HEK293 (cell line): ENCODE measurements around the gene ZFPM1.

Experiments used
- CTCF ChIA-PET: fragments of 350-600 bp; formaldehyde crosslinking; extraction: SDS; loops from one replicate; lab custom pipeline; 2021; ENCODE audit warnings: antibody characterized with exemption; lab: Yijun Ruan, JAX
- POLR2A ChIA-PET: fragments of 300-600 bp; formaldehyde crosslinking; extraction: SDS; loops from one replicate; lab custom pipeline; 2020; ENCODE audit warnings: antibody characterized with exemption, inconsistent platforms; lab: Yijun Ruan, JAX
- H3K27ac ChIP-seq: fragments of 200-500 bp; sonication (Bioruptor generic); 2 replicates; pipeline ENCODE4 v1.5.1; 2014; ENCODE audit warnings: low read depth, low read length, control low read depth, inconsistent platforms; ENCODE audit errors: extremely low read depth
- H3K36me3 ChIP-seq, 2 experiments: fragments of 200-500 bp in 1 of 2; sonication (Bioruptor generic) in 1 of 2; 1 replicate in 1 of 2; 2 replicates in 1 of 2; pipeline ENCODE4 v1.5.1; 2014 to 2017; ENCODE audit warnings: inconsistent platforms in 2 of 2, low read length in 2 of 2; ENCODE audit not compliant: control insufficient read depth in 2 of 2, insufficient read depth in 1 of 2
- H3K4me1 ChIP-seq: fragments of 200-500 bp; sonication (Bioruptor generic); 2 replicates; pipeline ENCODE4 v1.5.1; 2014; ENCODE audit warnings: mild to moderate bottlenecking, low read length, inconsistent platforms; ENCODE audit not compliant: control insufficient read depth, insufficient read depth
- H3K4me3 ChIP-seq: 2 replicates; pipeline ENCODE4 v1.5.1; 2011; ENCODE audit warnings: low read depth, mild to moderate bottlenecking, control low read depth, low read length, moderate library complexity
- H3K9me3 ChIP-seq: fragments of 200-500 bp; sonication (Bioruptor generic); 2 replicates; pipeline ENCODE4 v1.5.1; 2014; ENCODE audit warnings: low read depth, low read length, inconsistent platforms; ENCODE audit not compliant: control insufficient read depth, insufficient read depth
- BCL6B ChIP-seq: fragments of 450-650 bp; formaldehyde crosslinking; IDR thresholded peaks from 2 replicates; pipeline ENCODE4 v1.5.1; 2017; ENCODE audit warnings: missing biosample characterization, missing genetic modification characterization
- GLI2 ChIP-seq: fragments of 450-650 bp; formaldehyde crosslinking; IDR thresholded peaks from 2 replicates; pipeline ENCODE4; 2017; ENCODE audit warnings: missing biosample characterization, missing genetic modification characterization, low read depth, borderline replicate concordance
- SETDB1 ChIP-seq: IDR thresholded peaks from one replicate; pipeline ENCODE4 v1.6.1; 2017; ENCODE audit warnings: mild to moderate bottlenecking, low read length, moderate library complexity, mixed read lengths; ENCODE audit not compliant: insufficient read length
- ZBTB1 ChIP-seq: fragments of 450-650 bp; formaldehyde crosslinking; IDR thresholded peaks from 2 replicates; pipeline ENCODE4 v1.5.1; 2016; ENCODE audit warnings: missing biosample characterization, missing genetic modification characterization
- ZBTB49 ChIP-seq: fragments of 450-650 bp; formaldehyde crosslinking; IDR thresholded peaks from 2 replicates; pipeline ENCODE4 v1.5.1; 2016; ENCODE audit warnings: missing biosample characterization, missing genetic modification characterization, low read depth
- ZBTB7A ChIP-seq: fragments of 450-650 bp; formaldehyde crosslinking; IDR thresholded peaks from 2 replicates; pipeline ENCODE4 v1.5.1; 2016; ENCODE audit warnings: low read depth, missing biosample characterization, missing genetic modification characterization
- ZFHX2 ChIP-seq: fragments of 450-650 bp; formaldehyde crosslinking; conservative IDR thresholded peaks from 2 replicates; pipeline ENCODE4 v1.5.1; 2016; ENCODE audit warnings: missing biosample characterization, missing genetic modification characterization
- ZIC2 ChIP-seq: fragments of 450-650 bp; formaldehyde crosslinking; IDR thresholded peaks from 2 replicates; pipeline ENCODE4 v1.5.1; 2016; ENCODE audit warnings: missing biosample characterization, missing genetic modification characterization
- ZNF169 ChIP-seq: fragments of 450-650 bp; formaldehyde crosslinking; IDR thresholded peaks from 2 replicates; pipeline ENCODE4 v1.5.1; 2016; ENCODE audit warnings: missing biosample characterization, missing genetic modification characterization
- ZNF211 ChIP-seq: fragments of 450-650 bp; formaldehyde crosslinking; IDR thresholded peaks from 2 replicates; pipeline ENCODE4 v1.5.1; 2016; ENCODE audit warnings: low read depth, missing biosample characterization, missing genetic modification characterization
- ZNF223 ChIP-seq: fragments of 450-650 bp; formaldehyde crosslinking; IDR thresholded peaks from 2 replicates; pipeline ENCODE4 v1.5.1; 2016; ENCODE audit warnings: missing biosample characterization, missing genetic modification characterization
- ZNF274 ChIP-seq, 2 experiments: fragments of 200-500 bp in 1 of 2; fragments of 450-650 bp in 1 of 2; sonication (Bioruptor generic) in 1 of 2; formaldehyde crosslinking in 1 of 2; IDR thresholded peaks; 2 replicates each; pipeline versions ENCODE4 v1.5.1 to v1.6.1; 2014 to 2016; ENCODE audit warnings: borderline replicate concordance in 1 of 2, inconsistent platforms in 1 of 2, low read length in 1 of 2, missing biosample characterization in 1 of 2, missing genetic modification characterization in 1 of 2
- ZNF341 ChIP-seq: fragments of 450-650 bp; formaldehyde crosslinking; IDR thresholded peaks from 2 replicates; pipeline ENCODE4; 2016; ENCODE audit warnings: low read depth, missing biosample characterization, missing genetic modification characterization
- ZNF433 ChIP-seq: fragments of 450-650 bp; formaldehyde crosslinking; IDR thresholded peaks from 2 replicates; pipeline ENCODE4 v1.5.1; 2016; ENCODE audit warnings: missing biosample characterization, missing genetic modification characterization, low read depth
- ZNF473 ChIP-seq: fragments of 450-650 bp; formaldehyde crosslinking; IDR thresholded peaks from 2 replicates; pipeline ENCODE4 v1.5.1; 2017; ENCODE audit warnings: missing biosample characterization, missing genetic modification characterization
- ZNF544 ChIP-seq: fragments of 450-650 bp; formaldehyde crosslinking; IDR thresholded peaks from 2 replicates; pipeline ENCODE4 v1.5.0; 2017; ENCODE audit warnings: missing biosample characterization, missing genetic modification characterization
- ZNF610 ChIP-seq: fragments of 450-650 bp; formaldehyde crosslinking; IDR thresholded peaks from 2 replicates; pipeline ENCODE4 v1.5.1; 2016; ENCODE audit warnings: missing biosample characterization, missing genetic modification characterization, borderline replicate concordance
- ZNF843 ChIP-seq: fragments of 450-650 bp; formaldehyde crosslinking; IDR thresholded peaks from 2 replicates; pipeline ENCODE4 v1.5.1; 2016; ENCODE audit warnings: missing biosample characterization, missing genetic modification characterization

ZFPM1 gene

GRCh38 chr16:88539652-88540345 lies 86.7 kb downstream of the ZFPM1 start:
- POLR2A ChIA-PET: interaction anchor here (0.7 kb wide), 1 partner anchor 15 kb away, joined by 3 read pairs; no protein-coding TSS in a partner anchor
- peaks cover 0 to 7% of the 10 kb centered on the region in 2 experiments; a peak in 1 of 3 replicates for H3K36me3 ChIP-seq
- no peak overlapping the region for H3K4me3 ChIP-seq
- no peaks in the 10 kb centered on the region for H3K9me3 ChIP-seq
- TF ChIP-seq GLI2 (no peak), ZBTB1 (no peak), ZNF544 (tag by site-specific recombination) (no peak), ZNF433 (tag by site-specific recombination) (no peak), ZNF211 (no peak), SETDB1 (no peak), BCL6B (tag by site-specific recombination) (no peak), ZBTB49 (no peak), ZNF169 (no peak), ZNF843 (tag by site-specific recombination) (no peak)
- CTCF ChIA-PET: no interaction called here
- no peak overlapping the region for H3K27ac ChIP-seq
- H3K4me1 ChIP-seq: peaks cover 6% of the 10 kb centered on the region; the same call in 1 of the 2 replicates

- ChIA-PET CTCF (no interaction called here), POLR2A (no interaction called here)
- no peak for TF ChIP-seq ZBTB7A
- 0 out of 2 replicates have a peak, but pooled peaks have one; percentile 28 for TF ChIP-seq ZNF341 (tag by site-specific recombination)
- TF ChIP-seq ZNF473: no peak
- peak; percentile 32; the same call in 1 of the 2 replicates for TF ChIP-seq ZFHX2 (tag by site-specific recombination)
- TF ChIP-seq ZIC2 (tag by site-specific recombination): peak; percentile 83
- no peak for TF ChIP-seq ZNF610 (tag by site-specific recombination)
- TF ChIP-seq ZNF274 (IDR thresholded peaks at IDR 0.05; ENCODE audit: low read length): no peak
- TF ChIP-seq ZNF274 (tag by site-specific recombination; IDR thresholded peaks at IDR 0.05; ENCODE audit: borderline replicate concordance): no peak
- no peak for TF ChIP-seq ZNF223 (tag by site-specific recombination)
- H3K27ac ChIP-seq: no peak overlapping the region
- H3K36me3 ChIP-seq: peaks cover 0 to under 1% of the 10 kb centered on the region in 2 experiments; a peak in 1 of 3 replicates
- H3K4me1 ChIP-seq: no peaks in the 10 kb centered on the region
- no peak overlapping the region for H3K4me3 ChIP-seq
- H3K9me3 ChIP-seq: no peaks in the 10 kb centered on the region
Measured at GRCh38 chr16:88540346-88540977, 87.4 kb downstream of the ZFPM1 start.
